Measurements from ENCODE around the gene MAP2K5. TPM values are rescaled to one million over a fixed set of nuclear protein-coding genes. Genes with fewer than 3 reads are reported as not detected.

The MAP2K5 gene
- total RNA-seq, 2 donors from 2014 or later = 7.4 to 10.2 TPM

GRCh38 chr15:67774626-67775025 is 232.1 kb downstream of the MAP2K5 start:
- no peak overlapping the region for H3K27ac ChIP-seq
- H3K4me1 ChIP-seq (ENCODE audit: control insufficient read depth in 1 of 2, low read depth in 2 of 2) = no peaks in the 10 kb centered on the region
- H3K27me3 ChIP-seq (replicated peaks; ENCODE audit: insufficient read depth) = no peaks in the 10 kb centered on the region
- H3K9me3 ChIP-seq = no peaks in the 10 kb centered on the region
- no peak overlapping the region for H3K4me3 ChIP-seq
- DNase-seq (ENCODE audit: low spot score) = no peak
- no peaks in the 10 kb centered on the region for H3K36me3 ChIP-seq
- no peak for ATAC-seq (ENCODE audit: insufficient number of reproducible peaks, low FRiP score, low read depth)
- no peak for TF ChIP-seq CTCF (IDR thresholded peaks at IDR 0.05)

GRCh38 chr15:67775250-67775649 is 232.7 kb downstream of the MAP2K5 start:
- no peak for TF ChIP-seq CTCF (IDR thresholded peaks at IDR 0.05)

GRCh38 chr15:67775998-67776397 is 233.5 kb downstream of the MAP2K5 start:
- no peak for DNase-seq (ENCODE audit: low spot score)
- H3K4me1 ChIP-seq (ENCODE audit: control insufficient read depth in 1 of 2, low read depth in 2 of 2) = no peaks in the 10 kb centered on the region
- no peak overlapping the region for H3K27ac ChIP-seq
- TF ChIP-seq CTCF (IDR thresholded peaks at IDR 0.05) = no peak
- no peak for ATAC-seq (ENCODE audit: insufficient number of reproducible peaks, low FRiP score, low read depth)
- no peaks in the 10 kb centered on the region for H3K9me3 ChIP-seq
- peaks cover 3% of the 10 kb centered on the region for H3K36me3 ChIP-seq
- H3K27me3 ChIP-seq (replicated peaks; ENCODE audit: insufficient read depth) = no peaks in the 10 kb centered on the region
- no peak overlapping the region for H3K4me3 ChIP-seq

More at GRCh38 chr15:67775250-67775649, 232.7 kb downstream of the MAP2K5 start:
- DNase-seq (ENCODE audit: low spot score) (no peak), ATAC-seq (ENCODE audit: insufficient number of reproducible peaks, low FRiP score, low read depth) (no peak)
- H3K9me3 ChIP-seq = no peaks in the 10 kb centered on the region
- H3K27ac ChIP-seq = no peak overlapping the region
- H3K27me3 ChIP-seq (replicated peaks; ENCODE audit: insufficient read depth) = no peaks in the 10 kb centered on the region
- H3K4me3 ChIP-seq = no peak overlapping the region
- no peaks in the 10 kb centered on the region for H3K4me1 ChIP-seq (ENCODE audit: control insufficient read depth in 1 of 2, low read depth in 2 of 2)
- H3K36me3 ChIP-seq = peaks cover 1% of the 10 kb centered on the region

- DNase-seq (ENCODE audit: low spot score) (no peak), ATAC-seq (ENCODE audit: insufficient number of reproducible peaks, low FRiP score, low read depth) (no peak)
- Histone ChIP-seq H3K4me1 (ENCODE audit: control insufficient read depth in 1 of 2, low read depth in 2 of 2) (no peaks in the 10 kb centered on the region), H3K4me3 (no peak overlapping the region), H3K27ac (no peak overlapping the region), H3K36me3 (peaks cover 3% of the 10 kb centered on the region), H3K9me3 (no peaks in the 10 kb centered on the region), H3K27me3 (replicated peaks; ENCODE audit: insufficient read depth) (no peaks in the 10 kb centered on the region)
- TF ChIP-seq CTCF (IDR thresholded peaks at IDR 0.05) = no peak
These were observed 234.1 kb downstream of the MAP2K5 start for GRCh38 chr15:67776600-67776999.

GRCh38 chr15:67777071-67777470 is 234.6 kb downstream of the MAP2K5 start:
- H3K36me3 ChIP-seq = peaks cover 3% of the 10 kb centered on the region
- no peak for DNase-seq (ENCODE audit: low spot score)
- H3K4me3 ChIP-seq = no peak overlapping the region
- TF ChIP-seq CTCF (IDR thresholded peaks at IDR 0.05) = no peak
- H3K4me1 ChIP-seq (ENCODE audit: control insufficient read depth in 1 of 2, low read depth in 2 of 2) = no peaks in the 10 kb centered on the region
- no peaks in the 10 kb centered on the region for H3K9me3 ChIP-seq
- ATAC-seq (ENCODE audit: insufficient number of reproducible peaks, low FRiP score, low read depth) = no peak
- no peak overlapping the region for H3K27ac ChIP-seq
- no peaks in the 10 kb centered on the region for H3K27me3 ChIP-seq (replicated peaks; ENCODE audit: insufficient read depth)
